GM21786 (cell line): ENCODE results near the gene NEURL3.
"Not testable (repeated sequence)": the region's sequence is repeated elsewhere in the genome, so short reads cannot be mapped to it uniquely, and the experiment has no call there.

Source experiments
- ATAC-seq: cut with Tn5 transposase; IDR thresholded peaks from one replicate; pipeline ENCODE4 v1.9.1; 2021; ENCODE audit not compliant: unreplicated experiment

The NEURL3 gene

DNA sequence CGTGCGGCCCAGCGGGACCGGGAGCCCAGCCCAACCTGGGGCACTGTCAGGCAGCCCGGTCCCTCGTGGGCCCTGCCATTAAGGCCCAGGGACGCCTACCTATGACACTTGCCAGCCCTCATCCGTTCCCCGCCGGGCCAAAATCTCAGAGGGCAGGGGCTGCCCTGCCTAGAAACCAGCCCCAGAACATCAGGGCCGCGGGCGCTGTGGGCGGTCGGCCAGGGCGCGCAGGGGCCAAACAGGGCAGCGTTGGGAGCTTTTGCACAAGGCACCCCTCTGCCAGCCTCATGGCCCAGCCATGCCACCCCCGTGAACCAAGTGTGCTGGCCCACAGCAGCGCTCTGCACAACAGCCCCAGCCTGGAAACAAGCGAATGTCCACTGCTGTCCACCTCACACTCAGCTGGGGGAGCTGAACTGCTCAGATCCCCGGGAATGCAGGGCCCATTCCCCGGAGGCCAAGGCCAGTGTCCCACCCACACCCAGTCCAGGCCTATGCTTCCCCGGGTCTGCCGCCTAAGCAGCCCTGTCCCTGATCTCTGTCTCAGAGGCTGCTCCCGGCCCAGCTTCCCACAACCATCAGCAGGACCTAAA is 3.5 kb upstream of the NEURL3 start:
- no peak for ATAC-seq

DNA sequence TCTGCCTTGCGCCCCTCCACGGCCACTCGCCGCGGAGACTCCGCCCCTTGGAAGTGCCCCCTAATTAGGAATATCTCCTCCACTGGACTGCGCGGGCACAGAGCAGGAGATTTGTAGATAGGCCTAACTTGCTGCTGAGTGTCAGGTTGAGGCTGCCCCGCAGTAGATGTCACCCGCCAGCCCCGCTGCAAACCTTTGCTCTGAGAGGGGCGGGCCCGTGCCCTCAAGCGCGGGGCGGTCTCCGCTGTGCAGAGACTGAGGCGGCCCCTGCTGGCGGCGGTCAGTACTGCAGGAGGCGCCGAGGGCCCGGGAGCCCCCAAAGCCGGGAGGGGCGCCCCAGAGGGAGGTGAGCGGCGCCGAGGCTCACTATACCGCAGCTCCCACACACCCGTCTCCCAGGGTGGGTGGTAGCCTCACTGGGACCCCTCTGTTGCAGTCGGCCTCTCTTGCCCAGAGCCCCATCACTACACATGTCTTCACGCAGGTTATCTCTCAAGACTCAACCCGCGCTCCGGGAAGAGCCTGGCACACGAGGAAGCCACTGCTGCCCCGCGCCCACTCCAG is 2.9 kb upstream of the NEURL3 start:
- peak; percentile 34 for ATAC-seq

DNA sequence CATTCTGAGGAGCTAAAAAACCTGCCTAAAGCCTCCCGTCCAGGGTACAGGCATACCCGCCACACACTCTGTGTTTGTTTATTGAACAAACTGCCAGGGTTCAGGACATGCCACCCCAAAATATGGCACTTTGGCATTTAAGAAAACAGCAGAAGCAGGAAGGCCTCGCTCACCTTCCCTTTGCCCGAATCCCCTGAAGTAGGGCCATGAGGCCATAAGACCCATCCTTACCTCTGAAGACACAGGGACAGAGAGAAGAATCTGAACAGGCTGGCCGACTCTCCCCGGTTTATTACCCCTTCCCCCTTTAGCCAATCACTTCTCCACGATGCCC is 1.7 kb upstream of the NEURL3 start:
- no peak for ATAC-seq

DNA sequence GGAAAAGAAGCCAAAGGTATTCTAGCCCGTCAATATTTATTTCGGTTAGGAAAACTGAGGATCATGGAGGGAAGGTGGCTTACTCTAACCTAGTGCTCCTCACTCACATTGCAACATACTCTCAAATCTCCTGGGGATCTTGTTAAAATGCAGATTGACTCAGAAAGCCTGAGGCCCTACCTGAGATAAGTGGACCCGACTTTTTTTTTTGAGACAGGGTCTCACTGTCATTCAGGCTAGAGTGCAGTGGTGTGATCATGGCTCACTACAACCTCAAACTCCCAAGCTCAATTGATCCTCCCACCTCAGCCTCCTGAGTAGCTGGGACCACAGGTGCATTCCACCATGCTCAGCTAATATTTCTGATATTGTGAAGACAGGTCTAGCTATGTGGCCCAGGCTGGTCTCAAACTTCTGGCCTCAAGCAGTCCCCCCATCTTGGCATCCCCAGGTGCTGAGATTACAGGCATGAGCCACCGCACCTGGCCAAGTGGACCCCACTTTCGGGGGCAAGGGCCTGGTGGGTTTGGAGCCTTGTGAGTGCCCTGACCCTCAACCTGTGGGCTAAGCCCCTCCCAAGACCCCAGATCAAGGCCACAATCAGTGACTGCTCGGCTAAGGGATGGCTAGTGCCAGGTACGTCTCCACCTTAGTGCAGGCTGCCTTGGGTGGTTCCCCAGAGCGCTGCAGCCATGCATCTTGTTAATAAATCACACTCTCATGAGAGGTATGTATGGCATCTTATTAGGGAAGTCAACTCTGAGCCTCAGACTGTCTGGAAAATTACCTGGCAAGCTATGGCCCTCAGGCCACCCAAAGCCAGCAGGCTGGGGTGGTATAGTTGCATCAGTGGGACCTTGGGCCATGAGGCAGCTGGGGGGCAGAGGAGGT is 1.1 kb upstream of the NEURL3 start:
- ATAC-seq: no peak

DNA sequence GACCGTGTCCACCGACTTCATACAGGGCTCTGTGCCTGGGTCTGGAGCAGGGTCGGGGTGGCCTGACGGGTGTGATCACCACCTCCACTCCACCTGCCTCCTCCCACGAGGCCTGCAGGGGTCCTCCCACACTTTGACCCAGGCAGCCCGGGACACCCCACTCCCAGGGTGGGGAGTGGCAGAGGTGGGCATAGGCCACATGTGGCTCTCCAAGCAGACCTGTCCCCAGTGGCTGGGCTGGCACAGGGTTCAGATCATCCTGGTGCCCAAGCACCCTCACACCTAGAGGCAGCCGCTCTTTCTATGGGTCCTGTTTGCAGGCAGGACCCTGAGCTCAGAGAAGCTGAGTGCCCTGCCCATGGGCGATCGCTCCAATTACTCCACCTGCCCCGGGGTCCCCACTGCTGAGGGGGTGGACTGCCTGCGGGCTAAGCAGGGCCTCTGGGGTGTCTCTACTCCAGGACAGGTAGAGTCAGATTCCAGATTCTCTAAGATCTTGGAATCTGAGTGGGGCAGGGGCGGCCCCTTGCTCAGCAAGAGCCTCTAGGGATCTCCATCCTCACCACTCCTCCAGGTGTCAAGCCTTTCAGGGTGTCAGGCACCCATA is 1.4 kb downstream of the NEURL3 start:
- ATAC-seq: no peak

DNA sequence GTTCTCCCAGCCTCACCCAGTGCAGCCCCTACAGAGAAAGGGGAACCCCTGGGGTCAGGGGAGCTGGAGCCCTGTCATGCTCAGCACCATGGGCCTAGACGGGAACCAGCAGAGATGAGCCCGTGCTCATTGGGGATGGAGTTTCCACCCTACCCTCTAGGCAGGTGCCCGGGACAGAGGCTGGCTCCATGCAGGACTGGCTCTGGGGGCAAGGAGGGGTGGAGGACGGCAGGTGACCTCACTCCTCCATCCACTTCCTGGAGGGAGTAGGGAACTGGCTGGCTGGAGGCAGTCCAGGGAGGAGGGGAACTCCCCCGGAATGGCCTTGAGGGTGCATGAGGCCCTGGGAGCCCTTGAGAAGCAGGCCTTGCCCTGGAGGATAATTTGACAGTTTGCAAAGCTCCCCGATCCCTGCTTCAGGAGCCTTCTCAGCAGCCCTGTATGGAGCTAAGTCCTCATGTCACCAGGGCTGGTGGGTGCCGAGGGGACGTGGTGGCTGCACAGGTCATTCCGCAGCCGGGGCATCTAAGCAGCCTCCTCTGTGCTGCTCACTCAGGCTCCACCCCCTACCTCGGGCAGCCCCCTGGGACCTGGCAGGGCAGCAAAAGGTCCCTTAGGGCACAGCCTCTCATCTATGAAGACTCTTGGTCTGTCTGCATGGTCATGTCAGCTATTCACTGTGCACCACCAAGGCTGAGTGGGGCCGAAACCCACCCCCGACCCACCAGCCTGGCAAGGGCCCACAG is 2.1 kb downstream of the NEURL3 start:
- no peak for ATAC-seq

DNA sequence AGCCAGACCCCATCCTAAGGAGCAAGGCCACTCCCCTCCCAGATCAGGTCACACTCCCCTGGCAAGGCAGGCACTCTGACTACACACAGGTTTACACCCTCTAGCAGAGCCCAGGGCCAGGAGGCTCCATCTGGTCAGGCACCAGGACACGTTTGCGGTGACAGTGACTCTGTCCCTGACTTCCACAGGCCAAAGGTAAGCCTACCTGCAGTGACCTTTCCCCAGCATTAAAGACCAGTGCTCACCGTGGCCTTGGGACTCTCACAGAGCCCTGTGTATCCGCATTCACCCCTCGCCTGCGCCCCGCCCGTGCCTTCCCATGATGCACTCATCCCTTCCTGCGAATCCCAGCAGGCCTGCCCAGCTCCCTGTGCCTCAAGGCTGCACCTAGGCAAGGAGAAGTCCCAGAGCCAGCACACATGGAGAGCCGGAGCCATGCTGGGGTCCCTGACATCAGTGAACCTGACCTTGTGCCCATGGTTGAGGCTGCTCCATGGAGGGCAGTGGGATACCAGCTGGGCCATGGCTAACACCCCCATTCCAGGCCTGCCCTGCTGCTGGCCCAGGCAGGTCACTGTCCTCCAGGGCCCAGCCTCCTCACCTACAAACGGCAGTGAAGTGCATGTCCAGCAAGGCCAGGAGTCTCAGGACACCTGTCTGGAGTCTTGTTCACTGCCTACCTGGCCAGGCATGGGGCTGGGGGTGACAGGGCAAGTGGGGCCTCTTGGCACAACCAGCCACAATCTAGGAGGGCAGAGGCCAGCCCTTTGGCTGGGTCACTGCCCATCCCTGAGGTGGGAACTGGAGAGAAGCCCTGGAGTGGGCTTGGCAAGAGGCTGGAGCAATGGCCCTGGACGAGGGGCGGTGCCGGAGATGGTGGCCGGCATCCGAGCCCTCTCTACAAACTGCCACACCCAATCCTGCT is 3.0 kb downstream of the NEURL3 start:
- ATAC-seq: peak; percentile 4

DNA sequence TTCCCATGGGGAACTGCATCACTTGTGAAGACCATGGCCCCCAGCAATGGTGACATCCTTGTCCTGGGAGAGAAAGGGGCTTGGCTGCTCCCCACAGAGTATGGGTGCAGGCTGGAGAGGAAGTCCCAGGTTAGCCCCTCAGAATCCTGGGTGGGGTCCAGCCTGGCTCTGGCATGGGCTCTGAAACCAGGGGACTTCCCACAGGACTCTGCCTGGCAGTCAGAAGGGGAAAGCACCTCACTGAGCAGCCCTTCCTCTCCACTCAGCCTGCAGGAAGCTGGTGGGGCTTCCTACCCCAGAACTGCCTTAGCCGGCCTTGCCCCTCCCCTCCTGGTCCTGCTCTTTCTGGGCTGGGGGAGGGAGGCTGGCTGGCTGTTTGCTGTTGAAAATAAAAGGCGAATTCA is 3.7 kb downstream of the NEURL3 start:
- ATAC-seq: peak; percentile 42

DNA sequence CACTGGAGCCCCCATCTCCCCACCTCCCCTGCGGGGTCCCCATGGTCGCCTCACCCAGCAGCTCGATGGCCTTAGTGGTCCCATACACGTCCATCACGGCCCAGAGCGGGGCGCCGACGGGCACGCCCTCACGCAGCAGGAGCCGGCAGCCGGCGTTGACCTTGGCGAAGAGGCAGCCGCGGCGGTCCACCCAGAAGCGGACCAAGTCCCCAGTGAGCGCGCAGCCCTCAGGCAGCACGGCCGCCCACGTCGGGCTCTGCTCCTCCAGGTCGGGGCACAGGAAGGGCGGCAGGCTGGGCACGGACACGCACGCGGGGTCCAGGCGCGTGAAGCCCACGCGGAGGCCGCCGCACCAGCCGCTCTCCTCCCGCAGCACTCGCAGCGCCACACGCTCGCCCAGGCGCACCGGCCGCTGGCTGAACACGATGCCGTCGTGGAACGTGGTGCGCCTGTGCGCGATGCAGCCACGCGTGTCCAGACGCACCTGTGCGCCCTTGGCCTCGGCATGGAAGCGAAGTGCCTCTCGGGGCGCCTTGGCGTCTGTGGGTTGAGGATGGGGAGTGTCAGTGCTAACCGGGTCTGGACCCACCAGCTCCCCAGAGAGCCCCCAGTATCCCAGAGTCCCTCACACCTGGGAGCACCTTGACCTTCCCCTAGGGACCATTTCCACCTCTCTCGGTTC is 4.6 kb downstream of the NEURL3 start:
- no peak for ATAC-seq

DNA sequence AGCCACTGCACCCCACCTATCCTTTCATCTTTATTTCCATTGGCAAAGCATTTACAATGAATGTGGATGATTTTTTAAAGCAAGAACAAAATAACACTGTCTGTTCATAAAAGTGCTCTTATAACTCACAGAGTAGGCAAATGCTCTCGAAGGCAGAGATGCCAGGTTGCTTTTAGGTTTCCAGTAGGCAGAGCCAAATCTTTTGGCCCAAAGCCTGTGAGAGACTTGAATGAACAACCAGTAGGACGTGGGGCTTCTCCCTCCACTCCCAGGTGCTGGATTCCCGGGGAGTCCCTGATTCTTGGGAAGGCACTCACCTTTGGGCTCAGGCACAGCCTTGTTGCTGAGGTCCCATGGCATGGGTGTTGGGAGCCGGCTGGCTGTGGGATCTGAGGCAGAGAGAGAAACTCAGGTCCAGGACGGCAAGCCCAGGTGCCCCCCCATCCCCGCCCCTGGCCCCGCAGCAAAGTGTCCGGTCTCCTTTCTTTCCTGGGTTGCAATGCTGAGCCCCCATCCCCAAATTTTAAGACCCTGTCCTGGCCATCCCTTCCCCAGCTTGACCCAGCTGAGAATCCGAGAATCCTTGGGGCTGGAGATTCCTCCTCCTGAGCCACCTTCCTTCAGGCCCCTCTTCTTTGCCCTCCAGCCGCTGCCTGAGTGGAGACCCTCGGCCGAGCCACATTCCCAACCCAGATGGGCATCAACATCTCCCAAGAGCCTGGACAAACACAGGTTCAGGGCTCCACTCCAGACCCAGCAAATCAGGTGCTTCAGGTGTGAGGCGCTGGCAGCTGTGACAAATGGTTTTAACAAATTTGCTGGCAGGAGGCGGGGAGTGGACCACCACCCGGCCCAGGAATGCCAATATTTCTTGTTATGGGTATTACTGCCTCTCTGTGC is 5.8 kb downstream of the NEURL3 start:
- no peak for ATAC-seq

DNA sequence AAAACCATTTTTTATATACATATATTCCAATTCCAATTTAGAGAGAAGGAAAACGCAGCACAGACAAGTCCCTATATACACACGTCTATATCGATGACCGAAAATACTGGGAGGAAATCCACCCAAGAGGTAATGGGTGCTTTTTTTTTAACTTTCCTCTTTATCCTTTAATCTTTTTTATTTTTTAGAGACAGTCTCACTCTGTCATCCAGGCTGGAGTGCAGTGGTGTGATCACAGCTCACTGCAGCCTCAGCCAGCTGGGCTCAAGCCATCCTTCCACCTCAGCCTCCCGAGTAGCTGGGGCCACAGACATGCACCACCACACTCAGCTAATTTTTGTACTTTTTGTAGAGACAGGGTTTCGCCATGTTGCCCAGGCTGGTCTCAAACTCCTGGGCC is 6.5 kb downstream of the NEURL3 start:
- ATAC-seq: not testable (repeated sequence)

DNA sequence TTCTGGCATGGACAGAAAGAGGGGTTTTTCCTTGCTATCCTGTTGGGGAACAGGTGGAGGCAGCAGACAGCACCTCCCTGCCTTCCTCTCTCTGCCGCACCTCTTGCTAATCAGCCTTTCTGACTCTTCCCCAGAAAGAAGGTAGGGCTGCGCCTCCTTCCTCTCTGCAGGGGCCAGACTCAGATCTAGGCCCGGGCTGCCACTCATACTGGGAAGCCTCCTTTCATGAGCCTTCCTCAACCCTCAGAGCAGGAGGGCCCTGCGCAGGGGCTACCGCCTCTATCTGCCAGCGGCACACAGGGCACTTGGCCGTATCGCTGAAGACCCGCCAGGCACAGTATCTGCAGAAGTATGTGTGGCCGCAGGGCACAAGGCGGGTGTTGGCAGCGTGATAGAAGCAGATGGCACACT is 7.1 kb downstream of the NEURL3 start:
- ATAC-seq: no peak

DNA sequence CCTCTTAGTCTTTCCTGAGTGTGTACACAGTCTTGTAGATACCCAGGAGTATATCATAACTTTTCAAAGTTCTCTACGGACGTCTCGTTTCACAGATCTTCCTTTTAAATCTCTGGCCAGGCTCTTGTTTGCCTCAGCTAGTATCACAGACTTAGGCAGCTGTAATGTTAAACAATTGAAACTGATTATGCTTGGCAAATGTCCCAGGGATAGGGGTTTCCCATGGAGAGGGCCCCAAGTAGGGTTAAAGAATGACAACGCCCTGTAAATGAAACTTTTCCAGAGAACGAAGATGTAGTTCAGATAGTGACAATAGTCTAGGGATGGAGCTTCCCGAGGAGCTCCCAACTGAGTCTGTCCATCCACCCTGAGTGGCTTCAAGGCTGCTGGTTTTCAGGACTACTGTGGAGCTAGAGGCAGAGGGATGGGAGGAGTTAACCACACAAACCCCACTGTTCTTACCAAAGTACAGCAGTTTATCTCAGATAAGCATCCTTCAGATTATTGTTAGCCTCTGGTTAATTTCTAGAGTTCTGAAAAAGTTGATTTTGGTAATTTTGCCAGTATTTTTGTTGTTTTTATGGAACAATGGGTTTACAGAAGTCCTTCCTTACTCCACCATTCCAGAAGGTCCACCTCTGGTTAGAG is 9.1 kb downstream of the NEURL3 start:
- no peak for ATAC-seq

DNA sequence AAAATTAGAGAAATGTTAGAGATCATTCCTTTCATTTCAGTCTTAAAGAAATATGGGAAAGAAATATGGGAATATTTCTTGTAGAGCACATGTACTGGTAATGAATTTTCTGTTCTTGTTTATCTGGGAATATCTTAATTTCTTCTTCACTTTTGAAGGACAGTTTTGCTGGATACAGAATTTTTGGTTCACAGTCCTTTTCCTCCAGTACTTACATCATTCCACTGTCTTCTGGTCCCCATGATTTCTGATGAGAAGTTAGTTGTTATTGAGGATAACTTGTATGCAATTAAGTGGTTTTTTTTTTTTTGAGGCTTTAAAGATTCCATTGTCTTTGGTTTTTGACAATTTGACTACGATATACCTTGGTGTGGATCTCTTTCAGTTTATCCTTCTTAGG is 11.0 kb downstream of the NEURL3 start:
- ATAC-seq: no peak

DNA sequence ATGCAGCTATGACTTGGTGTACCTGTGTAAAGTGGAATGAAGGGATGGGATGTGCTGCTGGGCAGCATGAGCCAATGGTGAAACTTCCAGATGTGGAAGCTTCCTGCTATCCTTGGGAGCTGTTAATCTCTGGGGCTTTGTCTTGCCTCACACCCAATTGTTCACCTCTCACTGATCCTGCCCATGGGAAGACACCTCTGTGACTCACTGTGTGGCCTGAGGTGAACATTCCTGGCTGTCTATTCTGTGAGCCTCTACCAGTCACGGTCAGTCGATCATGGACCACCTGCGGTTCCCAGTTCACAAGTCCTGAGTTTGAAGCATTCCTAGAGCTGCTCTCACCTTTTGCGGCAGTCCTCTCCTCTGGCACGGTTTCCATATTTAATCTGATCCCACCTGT is 12.1 kb downstream of the NEURL3 start:
- no peak for ATAC-seq

DNA sequence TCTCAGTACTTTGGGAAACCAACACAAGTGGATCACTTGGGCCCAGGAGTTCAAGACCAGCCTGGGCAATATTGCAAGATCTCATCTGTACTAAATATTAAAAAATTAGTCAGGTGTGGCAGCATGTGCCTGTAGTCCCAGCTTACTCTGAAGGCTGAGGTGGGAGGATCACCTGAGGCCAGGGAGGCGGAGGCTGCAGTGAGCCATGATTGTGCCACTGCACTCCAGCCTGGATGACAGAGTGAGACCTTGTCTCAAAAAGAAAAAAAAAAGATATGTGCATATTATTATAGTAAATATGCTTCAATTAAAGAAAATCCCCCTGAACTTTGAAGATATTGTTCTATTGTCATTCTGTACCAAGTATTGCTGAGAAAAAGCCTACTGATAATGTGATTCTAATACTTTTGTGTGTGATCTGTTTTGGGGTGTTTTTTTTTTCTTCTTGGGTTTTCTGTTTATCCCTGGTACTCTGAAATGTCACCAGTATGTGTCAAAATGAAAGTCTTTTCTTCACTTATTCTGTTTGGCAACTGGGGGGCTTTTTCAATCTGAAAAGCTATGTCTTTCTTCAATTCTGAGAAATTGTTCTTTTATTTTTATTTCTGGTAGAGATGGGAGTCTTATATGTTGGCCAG is 13.2 kb downstream of the NEURL3 start:
- ATAC-seq: no peak

DNA sequence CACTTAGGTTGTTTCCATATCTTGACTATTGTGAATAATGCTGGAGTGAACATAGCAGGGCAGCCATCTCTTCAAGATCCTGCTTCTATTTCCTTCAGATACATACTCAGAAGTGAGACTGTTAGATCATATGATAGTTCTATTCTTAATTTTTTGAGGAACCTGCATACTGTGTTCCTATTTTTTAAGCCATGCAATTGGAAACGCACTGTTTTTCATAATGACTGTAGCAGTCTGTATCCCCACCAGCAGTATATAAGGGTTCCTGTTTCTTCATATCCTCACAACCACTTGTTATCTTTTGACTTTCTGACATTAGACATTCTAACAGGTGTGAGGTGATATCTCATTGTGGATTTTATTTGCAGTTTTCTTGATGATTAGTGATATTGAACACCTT is 15.5 kb downstream of the NEURL3 start:
- no peak for ATAC-seq

DNA sequence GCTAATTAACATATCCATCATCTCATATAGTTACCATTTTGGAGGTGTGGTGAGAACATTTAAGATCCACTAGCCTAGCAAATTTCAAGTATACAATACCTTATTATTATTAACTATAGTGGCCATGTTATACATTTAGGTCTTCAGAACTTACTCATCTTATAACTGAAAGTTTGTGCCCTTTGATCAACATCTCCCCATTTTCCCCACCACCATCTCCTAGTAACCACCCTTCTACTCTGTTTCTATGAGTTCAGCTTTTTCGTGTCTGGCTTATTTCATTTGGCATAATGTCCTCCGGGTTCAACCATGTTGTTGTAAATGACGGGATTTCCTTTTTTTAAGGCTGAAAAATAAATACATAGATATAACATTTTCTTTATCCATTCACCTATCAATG is 15.9 kb downstream of the NEURL3 start:
- ATAC-seq: no peak
